ENCODE data around the gene GNAQ.

GNAQ gene

GRCh38 chr9:78011049-78011448 is 20.6 kb downstream of the GNAQ start:
- peaks cover 8% of the 10 kb centered on the region; the same call in 1 of the 2 replicates for H3K27me3 ChIP-seq (ENCODE audit: control insufficient read depth, low read length)
- H3K4me3 ChIP-seq (ENCODE audit: low read length): no peak overlapping the region
- no peaks in the 10 kb centered on the region for H3K9me2 ChIP-seq (replicated peaks; ENCODE audit: control insufficient read depth, low read length)
- TF ChIP-seq EZH2phosphoT487 (IDR thresholded peaks at IDR 0.05; ENCODE audit: borderline replicate concordance, low read length): no peak
- TF ChIP-seq, protein P1, sequence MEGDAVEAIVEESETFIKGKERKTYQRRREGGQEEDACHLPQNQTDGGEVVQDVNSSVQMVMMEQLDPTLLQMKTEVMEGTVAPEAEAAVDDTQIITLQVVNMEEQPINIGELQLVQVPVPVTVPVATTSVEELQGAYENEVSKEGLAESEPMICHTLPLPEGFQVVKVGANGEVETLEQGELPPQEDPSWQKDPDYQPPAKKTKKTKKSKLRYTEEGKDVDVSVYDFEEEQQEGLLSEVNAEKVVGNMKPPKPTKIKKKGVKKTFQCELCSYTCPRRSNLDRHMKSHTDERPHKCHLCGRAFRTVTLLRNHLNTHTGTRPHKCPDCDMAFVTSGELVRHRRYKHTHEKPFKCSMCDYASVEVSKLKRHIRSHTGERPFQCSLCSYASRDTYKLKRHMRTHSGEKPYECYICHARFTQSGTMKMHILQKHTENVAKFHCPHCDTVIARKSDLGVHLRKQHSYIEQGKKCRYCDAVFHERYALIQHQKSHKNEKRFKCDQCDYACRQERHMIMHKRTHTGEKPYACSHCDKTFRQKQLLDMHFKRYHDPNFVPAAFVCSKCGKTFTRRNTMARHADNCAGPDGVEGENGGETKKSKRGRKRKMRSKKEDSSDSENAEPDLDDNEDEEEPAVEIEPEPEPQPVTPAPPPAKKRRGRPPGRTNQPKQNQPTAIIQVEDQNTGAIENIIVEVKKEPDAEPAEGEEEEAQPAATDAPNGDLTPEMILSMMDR (IDR thresholded peaks at IDR 0.05; ENCODE audit: low read depth, low read length, poor library complexity, severe bottlenecking): no peak
- H3K79me2 ChIP-seq (ENCODE audit: control insufficient read depth, low read length): no peaks in the 10 kb centered on the region
- no peaks in the 10 kb centered on the region for H3K4me1 ChIP-seq (ENCODE audit: control insufficient read depth, low read length)
- no peak overlapping the region for H3K4me2 ChIP-seq (ENCODE audit: low read length)
- H4K20me1 ChIP-seq (ENCODE audit: control insufficient read depth, insufficient read depth, low read depth, low read length): no peaks in the 10 kb centered on the region
- no peaks in the 10 kb centered on the region for H3K9me3 ChIP-seq (ENCODE audit: control insufficient read depth, insufficient read depth, low read length)
- H3F3A ChIP-seq (ENCODE audit: control insufficient read depth, insufficient read depth): no peaks in the 10 kb centered on the region
- H3K27ac ChIP-seq (ENCODE audit: low read depth, low read length): no peak overlapping the region
- H3K36me3 ChIP-seq (ENCODE audit: control insufficient read depth, low read length): no peaks in the 10 kb centered on the region

- H3F3A ChIP-seq (ENCODE audit: control insufficient read depth, insufficient read depth): no peaks in the 10 kb centered on the region
- H4K20me1 ChIP-seq (ENCODE audit: control insufficient read depth, insufficient read depth, low read depth, low read length): no peaks in the 10 kb centered on the region
- no peaks in the 10 kb centered on the region for H3K79me2 ChIP-seq (ENCODE audit: control insufficient read depth, low read length)
- H3K4me2 ChIP-seq (ENCODE audit: low read length): no peak overlapping the region
- TF ChIP-seq EZH2phosphoT487 (IDR thresholded peaks at IDR 0.05; ENCODE audit: borderline replicate concordance, low read length): no peak
- TF ChIP-seq, protein P1 (IDR thresholded peaks at IDR 0.05; ENCODE audit: low read depth, low read length, poor library complexity, severe bottlenecking): no peak
- H3K27ac ChIP-seq (ENCODE audit: low read depth, low read length): no peak overlapping the region
- H3K27me3 ChIP-seq (ENCODE audit: control insufficient read depth, low read length): peaks cover 8% of the 10 kb centered on the region; the same call in 1 of the 2 replicates
- no peaks in the 10 kb centered on the region for H3K4me1 ChIP-seq (ENCODE audit: control insufficient read depth, low read length)
- H3K36me3 ChIP-seq (ENCODE audit: control insufficient read depth, low read length): no peaks in the 10 kb centered on the region
- H3K4me3 ChIP-seq (ENCODE audit: low read length): no peak overlapping the region
- no peaks in the 10 kb centered on the region for H3K9me2 ChIP-seq (replicated peaks; ENCODE audit: control insufficient read depth, low read length)
- H3K9me3 ChIP-seq (ENCODE audit: control insufficient read depth, insufficient read depth, low read length): no peaks in the 10 kb centered on the region
Measured at GRCh38 chr9:78010445-78010844, 21.2 kb downstream of the GNAQ start.

DNA sequence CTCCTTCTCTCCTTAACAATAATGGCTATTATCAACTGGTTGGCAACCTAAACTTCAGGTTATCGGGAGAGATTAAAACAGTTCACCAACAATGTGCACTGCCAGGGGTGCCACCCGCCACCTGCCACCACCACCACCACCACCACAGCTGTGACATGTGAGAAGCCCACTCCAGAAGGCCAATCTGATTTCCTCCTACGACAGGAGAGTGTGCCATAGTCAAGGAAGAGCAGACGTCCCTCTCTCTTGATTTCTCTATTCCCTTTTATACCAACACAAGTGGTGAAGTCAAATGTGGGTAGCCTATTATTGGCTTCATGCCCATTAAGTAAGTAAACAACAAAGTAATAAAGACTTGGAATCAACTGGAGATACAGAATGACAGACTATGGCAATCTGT is 22.4 kb downstream of the GNAQ start:
- Histone ChIP-seq H3K27me3 (ENCODE audit: control insufficient read depth, low read length) (peaks cover 8% of the 10 kb centered on the region; the same call in 1 of the 2 replicates), H3K4me3 (ENCODE audit: low read length) (no peak overlapping the region), H3K9me3 (ENCODE audit: control insufficient read depth, insufficient read depth, low read length) (no peaks in the 10 kb centered on the region), H3K79me2 (ENCODE audit: control insufficient read depth, low read length) (no peaks in the 10 kb centered on the region), H3K36me3 (ENCODE audit: control insufficient read depth, low read length) (no peaks in the 10 kb centered on the region), H3K4me1 (ENCODE audit: control insufficient read depth, low read length) (no peaks in the 10 kb centered on the region), H3K9me2 (replicated peaks; ENCODE audit: control insufficient read depth, low read length) (no peaks in the 10 kb centered on the region), H4K20me1 (ENCODE audit: control insufficient read depth, insufficient read depth, low read depth, low read length) (no peaks in the 10 kb centered on the region), H3K4me2 (ENCODE audit: low read length) (no peak overlapping the region), H3K27ac (ENCODE audit: low read depth, low read length) (no peak overlapping the region), H3F3A (ENCODE audit: control insufficient read depth, insufficient read depth) (no peaks in the 10 kb centered on the region)
- TF ChIP-seq, protein P1 (IDR thresholded peaks at IDR 0.05; ENCODE audit: low read depth, low read length, poor library complexity, severe bottlenecking): no peak
- TF ChIP-seq EZH2phosphoT487 (IDR thresholded peaks at IDR 0.05; ENCODE audit: borderline replicate concordance, low read length): no peak

All from DOHH2 (cell line).